Measurements from ENCODE around the gene CTNNA1. TPM values are rescaled to one million over a fixed set of nuclear protein-coding genes. Genes with fewer than 3 reads are reported as not detected.

The CTNNA1 gene
- total RNA-seq, 2 donors from 2014 or later, result 266 to 322 TPM

DNA sequence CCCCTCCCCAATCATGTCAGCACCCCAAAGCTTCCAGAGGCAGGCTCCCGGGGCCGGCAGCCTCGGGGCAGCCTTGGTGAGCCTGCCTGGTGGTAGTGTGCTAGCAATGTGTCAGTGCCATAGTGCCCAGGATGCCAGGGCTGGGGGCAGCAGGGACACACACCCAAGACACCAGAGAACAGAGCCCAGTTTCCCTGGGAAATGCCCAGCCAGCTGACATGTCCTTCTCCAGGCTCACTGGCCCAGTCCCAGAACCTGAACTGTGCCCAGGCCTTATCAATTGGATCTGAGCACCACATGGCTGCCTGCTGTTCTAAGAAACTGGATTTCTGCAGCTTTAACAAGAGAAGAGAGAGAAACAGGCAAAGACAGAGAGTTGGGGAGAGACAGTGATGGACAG is 196.8 kb downstream of the CTNNA1 start:
- H3K9me3 ChIP-seq, result no peaks in the 10 kb centered on the region
- TF ChIP-seq, protein P1, sequence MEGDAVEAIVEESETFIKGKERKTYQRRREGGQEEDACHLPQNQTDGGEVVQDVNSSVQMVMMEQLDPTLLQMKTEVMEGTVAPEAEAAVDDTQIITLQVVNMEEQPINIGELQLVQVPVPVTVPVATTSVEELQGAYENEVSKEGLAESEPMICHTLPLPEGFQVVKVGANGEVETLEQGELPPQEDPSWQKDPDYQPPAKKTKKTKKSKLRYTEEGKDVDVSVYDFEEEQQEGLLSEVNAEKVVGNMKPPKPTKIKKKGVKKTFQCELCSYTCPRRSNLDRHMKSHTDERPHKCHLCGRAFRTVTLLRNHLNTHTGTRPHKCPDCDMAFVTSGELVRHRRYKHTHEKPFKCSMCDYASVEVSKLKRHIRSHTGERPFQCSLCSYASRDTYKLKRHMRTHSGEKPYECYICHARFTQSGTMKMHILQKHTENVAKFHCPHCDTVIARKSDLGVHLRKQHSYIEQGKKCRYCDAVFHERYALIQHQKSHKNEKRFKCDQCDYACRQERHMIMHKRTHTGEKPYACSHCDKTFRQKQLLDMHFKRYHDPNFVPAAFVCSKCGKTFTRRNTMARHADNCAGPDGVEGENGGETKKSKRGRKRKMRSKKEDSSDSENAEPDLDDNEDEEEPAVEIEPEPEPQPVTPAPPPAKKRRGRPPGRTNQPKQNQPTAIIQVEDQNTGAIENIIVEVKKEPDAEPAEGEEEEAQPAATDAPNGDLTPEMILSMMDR (IDR thresholded peaks at IDR 0.05), result no peak
- peaks cover 6% of the 10 kb centered on the region for H3K36me3 ChIP-seq
- no peak for DNase-seq (ENCODE audit: low spot score)
- H3K27me3 ChIP-seq (replicated peaks; ENCODE audit: insufficient read depth), result no peaks in the 10 kb centered on the region
- peaks cover 43 to 75% of the 10 kb centered on the region in 2 donors for H3K4me1 ChIP-seq (ENCODE audit: control insufficient read depth in 1 of 2, low read depth in 2 of 2)
- no peak overlapping the region for H3K4me3 ChIP-seq
- ATAC-seq (ENCODE audit: insufficient number of reproducible peaks, low FRiP score, low read depth), result no peak
- H3K27ac ChIP-seq, result peak overlapping the region; percentile 34 to 51

DNA sequence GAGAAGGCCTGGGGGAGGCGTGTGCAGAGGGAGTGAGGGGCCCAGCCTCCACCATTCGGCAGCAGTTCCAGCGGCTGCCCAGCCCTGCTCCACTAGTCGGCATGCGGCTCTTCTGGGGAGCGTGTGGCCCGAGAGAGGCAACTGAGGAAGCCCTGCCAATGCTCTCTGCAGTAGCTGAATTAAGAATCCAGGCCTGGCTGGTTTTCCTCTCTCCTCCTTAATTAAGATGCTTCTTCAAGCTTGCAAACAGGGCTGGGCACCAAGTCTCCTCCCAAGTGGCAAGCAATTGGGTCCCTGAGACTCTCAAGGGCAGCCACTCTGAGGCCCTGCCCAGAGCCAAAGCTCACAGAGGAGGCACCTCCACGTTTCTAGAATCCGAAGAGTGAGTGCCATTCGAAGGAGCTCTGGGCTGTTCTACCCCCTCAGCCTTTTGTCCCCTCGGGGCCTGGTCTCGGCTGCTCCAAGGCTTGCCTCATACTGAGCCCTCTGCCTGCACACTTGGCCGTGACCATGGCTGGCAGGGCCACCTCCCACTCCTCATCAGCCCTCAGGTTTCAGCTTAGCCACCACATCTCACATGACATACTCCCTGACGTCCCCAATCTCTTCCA is 197.3 kb downstream of the CTNNA1 start:
- DNase-seq (ENCODE audit: low spot score), result no peak

DNA sequence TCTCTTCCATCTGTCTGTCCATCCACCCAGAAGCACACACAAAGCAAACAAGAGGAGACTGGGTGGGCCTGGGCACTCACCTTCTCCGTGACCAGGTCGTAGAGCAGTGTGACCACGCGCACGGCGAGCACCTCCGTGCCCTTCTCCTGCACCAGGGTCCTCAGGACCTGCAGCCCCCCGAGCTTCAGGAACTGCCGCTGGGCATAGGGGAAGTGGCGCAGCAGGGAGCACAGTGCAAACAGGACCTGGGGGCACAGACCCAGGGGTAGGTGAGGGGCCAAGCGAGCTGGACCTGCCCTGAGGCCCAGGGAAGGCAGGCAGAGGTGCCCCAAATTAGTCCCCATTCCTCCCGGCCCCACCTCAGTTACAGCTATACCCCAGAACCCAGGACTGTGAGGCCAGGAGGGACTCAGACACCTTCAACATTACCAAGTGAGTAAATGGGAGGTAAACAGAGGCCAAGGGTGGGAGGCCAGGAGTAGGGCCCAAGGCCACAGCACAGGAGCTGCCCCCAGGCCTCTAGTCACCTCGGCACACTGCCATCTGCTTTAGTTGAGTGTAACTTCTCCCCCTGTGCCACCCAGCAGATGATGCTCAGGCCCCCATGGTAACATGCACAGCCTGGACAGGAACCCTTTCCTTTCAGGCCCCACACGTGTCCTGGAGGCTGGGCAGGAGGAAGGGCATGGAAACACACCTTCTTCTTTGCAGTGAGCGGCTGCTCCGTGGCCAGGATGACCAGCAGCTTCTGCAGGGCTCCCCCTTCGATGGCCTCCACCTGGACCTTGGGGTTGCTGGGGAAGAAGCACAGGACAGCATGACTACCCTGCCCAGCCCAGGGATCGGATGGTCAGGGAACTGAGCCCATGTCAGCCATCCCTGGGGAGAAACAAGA is 198.1 kb downstream of the CTNNA1 start:
- no peak for DNase-seq (ENCODE audit: low spot score)
- Histone ChIP-seq H3K9me3 (no peaks in the 10 kb centered on the region), H3K4me3 (no peak overlapping the region), H3K27me3 (replicated peaks; ENCODE audit: insufficient read depth) (no peaks in the 10 kb centered on the region), H3K4me1 (ENCODE audit: control insufficient read depth in 1 of 2, low read depth in 2 of 2) (peaks cover 44 to 65% of the 10 kb centered on the region in 2 donors), H3K36me3 (peaks cover 6% of the 10 kb centered on the region), H3K27ac (peak overlapping the region in 1 of 2 donors; percentile 81)
- ATAC-seq (ENCODE audit: insufficient number of reproducible peaks, low FRiP score, low read depth), result no peak
- TF ChIP-seq, protein P1 (IDR thresholded peaks at IDR 0.05), result no peak

More for the DNA sequence above, 197.3 kb downstream of the CTNNA1 start:
- Histone ChIP-seq H3K36me3 (peaks cover 6% of the 10 kb centered on the region), H3K9me3 (no peaks in the 10 kb centered on the region), H3K4me1 (ENCODE audit: control insufficient read depth in 1 of 2, low read depth in 2 of 2) (peaks cover 44 to 71% of the 10 kb centered on the region in 2 donors), H3K27me3 (replicated peaks; ENCODE audit: insufficient read depth) (no peaks in the 10 kb centered on the region), H3K27ac (peak overlapping the region; percentile 34 to 51), H3K4me3 (no peak overlapping the region)
- TF ChIP-seq, protein P1 (IDR thresholded peaks at IDR 0.05), result no peak
- no peak for ATAC-seq (ENCODE audit: insufficient number of reproducible peaks, low FRiP score, low read depth)

DNA sequence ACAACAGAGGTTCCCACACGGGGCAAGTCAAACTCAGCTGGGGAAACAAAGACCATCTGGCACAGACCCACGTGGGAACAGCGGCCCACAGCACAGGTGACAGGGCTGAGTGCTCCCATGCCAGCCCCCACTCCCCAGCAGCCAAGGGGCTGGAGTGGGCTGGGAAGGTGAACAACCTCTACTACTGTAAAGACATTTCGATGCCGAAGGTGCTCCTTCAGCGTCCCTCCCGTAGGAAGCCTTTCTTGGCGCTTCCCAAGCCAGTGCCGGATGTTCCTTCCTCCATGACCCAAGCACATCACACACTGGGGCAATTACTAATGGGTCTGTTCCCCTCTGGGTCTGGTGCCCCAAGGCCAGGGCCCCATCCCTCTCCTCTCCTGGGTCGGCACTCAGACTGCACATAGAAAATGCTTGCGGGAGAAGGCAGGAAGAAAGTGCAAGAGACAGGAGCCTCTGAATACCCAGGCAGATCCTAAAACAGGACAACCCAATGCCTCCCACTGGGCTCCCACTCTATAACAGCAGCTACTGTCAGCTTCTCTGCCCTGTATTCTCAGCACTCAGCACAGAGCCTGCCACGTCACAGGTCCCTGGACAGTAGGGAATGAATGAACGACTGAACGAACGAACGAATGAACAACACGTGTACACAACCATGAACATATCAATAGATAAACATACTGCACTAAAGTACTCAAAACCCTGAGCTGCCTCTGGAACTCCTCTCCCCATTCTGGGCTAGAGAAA is 198.9 kb downstream of the CTNNA1 start:
- Histone ChIP-seq H3K27ac (peak overlapping the region; percentile 75 to 81), H3K27me3 (replicated peaks; ENCODE audit: insufficient read depth) (no peaks in the 10 kb centered on the region), H3K4me3 (no peak overlapping the region), H3K36me3 (peaks cover 3% of the 10 kb centered on the region), H3K9me3 (no peaks in the 10 kb centered on the region), H3K4me1 (ENCODE audit: control insufficient read depth in 1 of 2, low read depth in 2 of 2) (peaks cover 44 to 65% of the 10 kb centered on the region in 2 donors)
- no peak for DNase-seq (ENCODE audit: low spot score)
- ATAC-seq (ENCODE audit: insufficient number of reproducible peaks, low FRiP score, low read depth), result no peak
- TF ChIP-seq, protein P1 (IDR thresholded peaks at IDR 0.05), result no peak

DNA sequence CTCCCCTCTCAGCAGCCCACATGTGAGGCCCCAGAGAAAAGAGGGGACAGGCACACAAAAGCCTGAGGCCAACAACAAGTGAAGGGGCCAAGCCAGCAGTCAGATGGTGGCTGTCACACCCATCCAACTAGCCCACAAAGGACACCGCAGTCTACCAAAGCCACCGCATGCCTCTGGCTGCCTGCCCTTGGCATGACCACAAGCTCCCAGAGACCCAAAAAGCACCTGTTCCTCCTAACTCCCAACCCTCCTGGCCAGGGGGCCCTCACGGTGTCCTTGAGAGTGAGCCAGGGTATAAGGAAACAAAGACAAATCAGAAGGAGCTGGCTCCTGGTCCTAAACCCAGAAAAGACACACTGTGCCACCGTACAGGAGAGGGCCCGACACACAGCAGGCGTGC is 199.7 kb downstream of the CTNNA1 start:
- no peaks in the 10 kb centered on the region for H3K27me3 ChIP-seq (replicated peaks; ENCODE audit: insufficient read depth)
- DNase-seq (ENCODE audit: low spot score) (no peak), ATAC-seq (ENCODE audit: insufficient number of reproducible peaks, low FRiP score, low read depth) (no peak)
- H3K4me1 ChIP-seq (ENCODE audit: control insufficient read depth in 1 of 2, low read depth in 2 of 2), result peaks cover 44 to 65% of the 10 kb centered on the region in 2 donors
- H3K9me3 ChIP-seq, result no peaks in the 10 kb centered on the region
- peak overlapping the region; percentile 28 for H3K4me3 ChIP-seq
- TF ChIP-seq, protein P1 (IDR thresholded peaks at IDR 0.05), result no peak
- no peaks in the 10 kb centered on the region for H3K36me3 ChIP-seq
- peak overlapping the region; percentile 75 to 81 for H3K27ac ChIP-seq

Data from thoracic aorta (tissue), 2 donors.